GM20000 (cell line): ENCODE data around the gene STAMBPL1.

Source experiments
- DNase-seq: peaks from one replicate; pipeline ENCODE4 v3.0.0; 2012; ENCODE audit warnings: low spot score
- TF ChIP-seq, protein P1 (sequence below): IDR thresholded peaks from 2 replicates; pipeline ENCODE4 v1.5.1; 2012; ENCODE audit warnings: mild to moderate bottlenecking, control low read depth; ENCODE audit errors: extremely low read depth, missing control alignments

STAMBPL1 gene

DNA sequence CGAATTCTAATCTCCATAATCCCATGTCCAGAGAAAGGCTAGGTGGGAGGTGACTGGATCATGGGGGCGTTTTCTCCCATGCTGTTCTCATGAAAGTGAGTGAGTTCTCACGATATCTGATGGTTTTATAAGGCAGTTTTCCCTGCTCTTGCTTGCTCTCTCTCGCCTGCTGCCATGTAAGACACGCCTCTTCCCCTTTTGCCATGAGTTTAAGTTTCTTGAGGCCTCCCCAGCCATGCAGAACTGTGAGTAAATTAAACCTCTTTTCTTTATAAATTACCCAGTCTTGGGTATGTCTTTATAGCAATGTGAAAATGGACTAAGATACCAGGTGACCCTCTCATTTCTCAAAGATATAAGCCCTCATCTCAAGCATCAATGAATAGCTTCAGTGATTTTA, 73.6 kb downstream of the STAMBPL1 start:
- no peak for DNase-seq
- TF ChIP-seq, protein P1, sequence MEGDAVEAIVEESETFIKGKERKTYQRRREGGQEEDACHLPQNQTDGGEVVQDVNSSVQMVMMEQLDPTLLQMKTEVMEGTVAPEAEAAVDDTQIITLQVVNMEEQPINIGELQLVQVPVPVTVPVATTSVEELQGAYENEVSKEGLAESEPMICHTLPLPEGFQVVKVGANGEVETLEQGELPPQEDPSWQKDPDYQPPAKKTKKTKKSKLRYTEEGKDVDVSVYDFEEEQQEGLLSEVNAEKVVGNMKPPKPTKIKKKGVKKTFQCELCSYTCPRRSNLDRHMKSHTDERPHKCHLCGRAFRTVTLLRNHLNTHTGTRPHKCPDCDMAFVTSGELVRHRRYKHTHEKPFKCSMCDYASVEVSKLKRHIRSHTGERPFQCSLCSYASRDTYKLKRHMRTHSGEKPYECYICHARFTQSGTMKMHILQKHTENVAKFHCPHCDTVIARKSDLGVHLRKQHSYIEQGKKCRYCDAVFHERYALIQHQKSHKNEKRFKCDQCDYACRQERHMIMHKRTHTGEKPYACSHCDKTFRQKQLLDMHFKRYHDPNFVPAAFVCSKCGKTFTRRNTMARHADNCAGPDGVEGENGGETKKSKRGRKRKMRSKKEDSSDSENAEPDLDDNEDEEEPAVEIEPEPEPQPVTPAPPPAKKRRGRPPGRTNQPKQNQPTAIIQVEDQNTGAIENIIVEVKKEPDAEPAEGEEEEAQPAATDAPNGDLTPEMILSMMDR, result no peak

GRCh38 chr10:88954458-88955083, 74.5 kb downstream of the STAMBPL1 start:
- no peak for DNase-seq
- TF ChIP-seq, protein P1, result no peak

DNA sequence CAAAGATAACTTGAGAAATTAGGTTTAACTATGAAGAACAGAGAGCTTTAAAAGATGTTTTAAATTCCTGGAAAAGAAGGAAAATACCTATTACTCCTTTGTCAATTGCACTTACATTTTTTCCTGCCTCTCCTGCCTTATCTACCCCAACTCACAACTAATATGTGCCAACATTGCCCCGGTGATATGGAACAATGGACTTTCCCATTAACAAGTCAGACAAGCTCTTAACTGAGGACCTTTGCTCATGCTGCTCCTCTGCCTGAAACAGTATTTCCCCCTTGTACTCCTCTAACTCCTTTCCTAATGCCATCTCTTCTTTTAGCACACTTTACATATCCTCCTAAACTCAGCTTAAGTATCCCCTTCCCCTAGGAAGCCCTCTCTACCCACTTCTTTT, 77.3 kb downstream of the STAMBPL1 start:
- DNase-seq, result no peak
- TF ChIP-seq, protein P1, result no peak

DNA sequence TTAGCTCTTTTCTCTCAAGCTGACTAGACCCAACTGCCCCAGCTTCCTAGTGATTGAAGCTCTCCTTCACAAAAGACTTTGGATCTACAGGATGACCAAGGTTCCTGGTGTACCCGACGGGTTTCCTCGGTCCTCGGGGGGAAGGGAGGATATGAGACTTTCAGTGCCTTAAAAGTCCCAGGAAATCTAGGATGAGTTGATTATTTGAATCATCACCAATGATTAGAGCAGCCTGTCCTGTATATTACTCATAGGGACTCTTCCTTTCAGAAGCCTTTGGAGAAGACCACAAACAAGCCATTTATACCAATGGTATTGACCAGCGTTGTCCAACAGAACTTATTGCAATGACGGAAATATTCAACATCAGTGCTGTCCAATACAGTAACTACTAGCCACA, 78.7 kb downstream of the STAMBPL1 start:
- TF ChIP-seq, protein P1, result no peak
- DNase-seq, result no peak

- no peak for DNase-seq
- TF ChIP-seq, protein P1, result no peak
These were observed 80.8 kb downstream of the STAMBPL1 start for GRCh38 chr10:88960802-88961201.

- no peak for DNase-seq
- TF ChIP-seq, protein P1, result no peak
These were observed 81.2 kb downstream of the STAMBPL1 start for GRCh38 chr10:88961266-88961665.

DNA sequence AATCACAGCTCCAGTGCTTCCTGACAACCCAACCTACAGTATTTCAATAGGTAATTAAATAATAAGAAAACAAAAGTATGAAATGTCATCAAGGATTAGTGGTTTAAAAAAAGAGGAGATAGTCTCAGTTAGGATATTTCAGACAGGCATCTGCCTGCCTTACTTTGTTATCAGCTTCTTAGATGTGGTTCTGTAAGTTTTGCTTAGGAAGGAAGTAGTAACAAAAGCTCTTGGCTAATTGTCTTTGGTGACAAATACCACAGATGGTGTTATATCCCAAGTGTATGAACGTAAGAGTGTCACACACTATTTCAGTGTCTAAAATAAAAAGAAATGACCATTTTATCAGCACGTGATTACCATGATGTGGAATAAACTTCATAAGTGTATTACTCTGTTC, 82.3 kb downstream of the STAMBPL1 start:
- TF ChIP-seq, protein P1, result no peak
- DNase-seq, result no peak
